NCI-H2227 (cell line): Measurements from ENCODE around the gene MLC1.
"Not testable (repeated sequence)": the region's sequence is repeated elsewhere in the genome, so short reads cannot be mapped to it uniquely, and the experiment has no call there.

Source experiments
- DNase-seq: peaks from one replicate; lab custom pipeline; 2025; ENCODE audit not compliant: unreplicated experiment; lab: John Stamatoyannopoulos, UW

The MLC1 gene

DNA sequence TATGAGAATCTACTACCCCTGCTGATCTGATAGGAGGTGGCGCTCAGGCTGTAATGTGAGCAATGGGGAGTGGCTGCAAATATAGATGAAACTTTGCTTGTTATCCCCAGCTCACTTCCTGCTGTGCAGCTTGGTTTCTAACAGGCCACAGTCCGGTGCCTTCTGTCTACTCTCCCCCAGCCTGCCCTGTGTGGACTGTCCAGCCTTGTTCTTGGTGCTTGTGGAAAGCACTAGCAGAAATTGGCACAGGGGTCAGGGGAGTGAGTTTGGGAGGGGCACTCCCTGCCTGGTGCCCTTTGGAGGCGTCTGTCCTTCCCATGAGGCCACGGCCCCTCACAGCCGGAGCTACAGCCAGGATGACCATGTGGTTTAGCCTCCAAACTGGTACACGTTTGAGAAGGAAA, 18.9 kb upstream of the MLC1 start:
- no peak for DNase-seq

- DNase-seq = no peak
Measured at GRCh38 chr22:50102946-50103345, 17.7 kb upstream of the MLC1 start.

- no peak for DNase-seq
Measured at GRCh38 chr22:50101870-50102565, 16.8 kb upstream of the MLC1 start.

- no peak for DNase-seq
Measured at GRCh38 chr22:50098052-50098451, 12.8 kb upstream of the MLC1 start.

DNA sequence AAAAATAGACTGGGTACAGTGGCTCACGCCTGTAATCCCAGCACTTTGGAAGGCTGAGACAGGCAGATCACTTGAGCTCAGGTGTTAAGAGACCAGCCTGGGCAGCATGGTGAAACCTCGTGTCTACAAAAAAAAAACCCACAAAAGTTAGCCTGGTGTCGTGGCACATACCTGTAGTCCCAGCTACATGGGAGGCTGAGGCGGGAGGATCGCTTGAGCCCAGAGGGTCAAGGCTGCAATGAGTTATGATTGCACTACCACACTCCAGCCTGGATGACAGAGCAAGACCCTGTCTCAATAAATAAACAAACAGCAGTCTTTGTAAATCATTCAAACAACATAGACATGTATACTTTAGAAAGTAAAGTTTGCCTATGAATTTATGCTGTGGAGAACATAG, 7.1 kb upstream of the MLC1 start:
- DNase-seq = no peak

DNA sequence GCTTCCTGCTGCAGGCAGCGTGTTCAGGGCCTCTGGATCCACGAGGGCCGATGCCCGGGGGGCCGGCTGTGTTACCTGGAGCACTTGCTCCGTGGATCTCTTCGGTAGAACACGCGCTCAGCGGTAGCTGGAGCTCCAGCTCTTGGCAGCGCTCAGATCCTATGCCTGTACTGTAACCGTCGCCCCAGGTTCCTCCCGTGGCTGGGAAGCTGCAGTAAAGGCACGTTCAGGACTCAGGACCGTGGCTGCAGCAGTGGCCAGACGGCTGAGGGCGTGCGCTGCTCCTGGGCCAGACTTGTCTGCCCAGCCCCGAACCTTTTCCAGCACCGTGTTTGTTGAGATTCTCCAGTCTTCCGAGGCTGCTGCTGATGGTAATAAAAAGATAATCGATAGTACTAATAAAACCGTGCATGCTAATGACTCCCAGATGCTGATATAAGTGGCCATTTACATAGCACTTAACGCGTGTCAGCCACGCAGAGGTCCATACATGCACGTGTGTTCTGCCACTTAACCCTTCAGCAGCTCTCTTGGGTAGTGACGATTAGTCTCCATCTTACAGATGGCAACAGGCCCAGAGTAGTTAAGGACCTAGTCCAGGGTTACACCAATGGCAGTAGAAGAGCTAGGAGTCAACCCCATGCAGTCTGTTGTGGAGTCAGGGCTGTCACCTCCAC, 6.0 kb upstream of the MLC1 start:
- DNase-seq = no peak

- no peak for DNase-seq
Measured at GRCh38 chr22:50090412-50090714, 5.1 kb upstream of the MLC1 start.

DNA sequence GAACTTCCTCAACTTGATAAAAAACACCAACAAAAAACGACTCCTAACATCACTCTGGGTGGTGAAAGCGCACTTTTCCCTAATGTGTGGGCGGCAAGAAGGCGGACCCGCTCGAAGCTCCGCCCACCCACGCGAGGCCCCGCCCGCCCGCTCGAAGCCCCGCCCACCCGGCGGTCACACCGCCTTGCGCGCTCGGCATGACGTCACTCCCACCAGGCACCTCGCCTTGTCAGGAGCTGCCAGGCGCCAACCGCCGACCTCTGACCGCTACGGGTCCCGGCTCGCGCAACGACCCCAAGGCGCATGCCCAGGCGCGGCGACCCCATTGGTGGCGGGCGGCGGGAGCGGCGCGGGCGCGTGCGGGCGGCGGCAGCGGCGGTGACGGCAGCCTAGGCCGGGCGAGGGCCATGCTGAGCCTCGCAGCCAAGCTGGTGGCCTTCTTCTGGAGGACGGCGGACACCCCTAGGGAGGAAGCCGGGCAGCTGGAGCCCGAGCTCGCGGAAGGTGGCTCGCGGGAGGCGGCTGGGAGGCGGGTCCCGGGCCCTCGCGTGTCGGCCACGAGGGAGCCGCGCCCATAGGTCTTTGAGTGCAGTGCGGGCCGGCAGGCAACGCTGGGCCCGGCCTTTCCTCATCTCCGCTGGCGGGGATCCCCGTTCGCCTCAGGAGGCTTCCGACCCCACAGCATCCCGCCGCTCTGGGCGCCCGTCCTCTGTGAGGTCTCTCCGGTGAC, 4.6 kb upstream of the MLC1 start, which contains the start of gene MOV10L1:
TSS of gene MOV10L1 (plus strand) at position 325 of the 730 bp plus-strand sequence. CDS start at position 408, 83 bp downstream.
- DNase-seq = no peak

DNA sequence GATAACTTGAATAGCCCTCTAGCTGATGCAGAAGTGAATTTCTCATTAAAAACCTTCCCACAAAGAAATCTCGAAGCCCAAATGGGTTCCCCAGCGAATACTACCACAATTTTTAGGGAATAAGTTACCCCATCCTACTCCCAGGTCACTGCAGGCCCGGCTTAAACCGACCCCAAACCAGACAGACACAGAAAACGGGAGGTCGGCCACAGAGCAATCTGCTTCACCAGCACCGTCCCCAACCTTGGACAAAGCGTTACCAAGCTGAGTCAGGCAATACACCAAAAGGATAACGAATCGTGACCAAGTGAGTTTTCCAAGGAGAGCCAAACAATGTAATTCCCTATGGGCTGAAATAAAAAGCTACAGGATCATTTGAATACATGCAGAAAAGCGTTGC, 4.0 kb upstream of the MLC1 start:
- no peak for DNase-seq

GRCh38 chr22:50088096-50088495, 2.9 kb upstream of the MLC1 start:
- no peak for DNase-seq

DNA sequence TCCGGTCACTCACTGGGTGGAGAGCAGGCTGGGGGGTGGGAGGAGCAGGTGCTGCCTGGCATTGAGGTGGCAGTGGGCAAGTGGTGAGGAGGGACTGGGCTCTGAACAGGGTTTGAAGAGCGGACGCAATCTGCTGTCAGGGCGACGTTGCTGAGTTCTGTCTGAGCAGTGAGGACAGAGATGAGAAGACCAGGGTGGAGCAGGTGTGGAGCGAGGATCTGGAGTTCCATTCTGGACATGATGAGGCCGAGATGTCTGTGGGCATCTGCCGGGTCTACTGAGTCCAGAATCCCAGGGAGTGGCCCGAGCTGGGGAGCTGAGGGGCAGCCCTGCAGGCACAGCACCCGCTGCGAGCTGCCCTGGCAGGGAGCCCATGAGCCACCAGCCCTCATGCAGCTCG, 2.4 kb upstream of the MLC1 start:
- no peak for DNase-seq

- not testable (repeated sequence) for DNase-seq
Measured at GRCh38 chr22:50086975-50087374, 1.7 kb upstream of the MLC1 start.

DNA sequence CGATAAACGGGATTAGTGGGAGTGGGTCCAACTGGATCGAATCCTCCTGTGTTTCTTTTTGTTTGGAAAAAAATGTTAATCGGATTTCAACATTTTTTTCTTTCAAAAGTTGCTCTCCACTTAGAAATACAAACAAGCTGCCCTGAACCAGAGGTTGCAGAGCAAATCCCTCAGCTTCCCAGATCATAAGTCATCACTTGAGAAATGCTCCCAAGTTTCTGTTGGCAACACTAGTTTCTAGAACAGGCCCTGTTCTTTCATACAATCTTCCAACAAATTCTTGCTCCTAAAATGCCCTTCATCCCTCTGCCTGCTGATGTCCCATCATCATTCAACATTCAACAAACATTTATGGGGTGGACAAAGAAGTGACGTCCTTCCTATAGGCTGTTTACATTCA, 1.3 kb upstream of the MLC1 start:
- no peak for DNase-seq

DNA sequence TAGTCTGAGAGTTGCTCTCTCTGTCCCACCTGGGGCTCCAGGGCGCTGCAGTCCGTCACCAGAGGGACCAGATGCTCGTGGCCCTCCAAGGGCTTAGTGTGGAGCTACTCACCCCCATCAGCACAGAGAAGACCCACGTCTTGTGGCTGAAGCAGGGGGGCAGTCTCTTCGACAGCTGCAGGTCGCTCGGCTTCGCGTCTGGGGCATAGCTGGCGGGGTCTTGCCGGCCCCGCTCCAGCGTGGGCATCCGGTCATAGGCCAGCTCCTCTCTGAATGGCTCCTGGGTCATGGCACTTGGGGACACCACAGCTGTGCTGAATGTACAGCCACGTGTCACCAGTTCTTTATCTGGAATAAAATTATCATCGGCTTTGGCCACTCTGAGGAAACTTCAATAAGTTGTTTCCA, 608 bp downstream of the MLC1 start:
- no peak for DNase-seq

GRCh38 chr22:50084080-50084477, 1.1 kb downstream of the MLC1 start:
- DNase-seq = no peak

DNA sequence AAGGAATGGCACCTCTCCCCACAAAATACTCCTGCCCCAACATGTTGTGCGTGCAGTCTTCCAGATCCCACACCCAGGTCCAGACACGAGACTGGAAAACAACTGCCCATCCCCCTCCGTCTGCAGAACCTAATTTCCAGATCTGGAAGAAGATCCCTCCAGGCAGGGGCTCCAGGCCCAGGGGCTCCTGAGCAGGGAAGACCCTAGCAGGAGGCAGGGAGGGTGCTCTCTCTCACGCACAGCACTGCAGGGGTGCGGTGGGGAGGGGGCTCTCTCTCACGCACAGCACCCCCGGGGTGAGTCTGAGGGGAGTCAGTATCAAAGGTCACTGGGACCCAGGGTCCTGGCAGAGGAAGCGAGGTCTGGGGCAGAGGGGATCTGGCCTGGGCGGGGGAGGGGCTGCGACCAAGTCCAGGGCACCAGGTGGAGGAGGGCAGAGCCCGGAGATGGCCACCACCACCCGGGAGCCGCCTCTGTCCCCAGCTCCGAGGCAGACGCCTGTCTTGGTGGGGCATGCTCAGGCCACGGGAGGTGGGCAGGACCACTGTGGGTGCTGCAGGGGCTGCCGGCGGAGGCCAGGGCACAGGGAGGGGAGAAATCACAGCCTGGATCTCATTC, 1.7 kb downstream of the MLC1 start:
- DNase-seq = no peak

DNA sequence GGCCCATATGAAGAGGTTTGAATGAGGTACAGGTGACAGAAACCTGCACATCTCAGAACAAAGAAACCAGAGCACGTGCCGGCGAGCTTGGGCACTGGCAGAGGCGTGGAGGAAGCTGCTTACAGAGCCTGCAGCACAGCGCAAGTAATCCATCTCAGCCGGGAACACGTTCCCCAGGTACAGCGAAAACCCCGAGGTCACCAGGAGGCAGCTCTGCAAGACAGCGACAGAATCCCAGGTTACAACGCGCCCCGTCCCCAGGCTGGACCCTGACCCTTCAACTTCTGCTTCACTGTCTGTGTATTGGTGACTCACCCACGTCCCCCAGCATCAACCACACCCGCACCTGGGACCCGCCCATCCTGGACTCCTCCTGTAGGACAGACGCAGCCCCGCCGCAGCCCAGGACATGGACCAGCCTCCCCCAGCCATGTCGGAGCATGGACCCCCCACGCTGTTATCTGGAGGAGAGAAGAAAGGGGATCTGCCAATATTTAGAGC, 2.2 kb downstream of the MLC1 start:
- no peak for DNase-seq

DNA sequence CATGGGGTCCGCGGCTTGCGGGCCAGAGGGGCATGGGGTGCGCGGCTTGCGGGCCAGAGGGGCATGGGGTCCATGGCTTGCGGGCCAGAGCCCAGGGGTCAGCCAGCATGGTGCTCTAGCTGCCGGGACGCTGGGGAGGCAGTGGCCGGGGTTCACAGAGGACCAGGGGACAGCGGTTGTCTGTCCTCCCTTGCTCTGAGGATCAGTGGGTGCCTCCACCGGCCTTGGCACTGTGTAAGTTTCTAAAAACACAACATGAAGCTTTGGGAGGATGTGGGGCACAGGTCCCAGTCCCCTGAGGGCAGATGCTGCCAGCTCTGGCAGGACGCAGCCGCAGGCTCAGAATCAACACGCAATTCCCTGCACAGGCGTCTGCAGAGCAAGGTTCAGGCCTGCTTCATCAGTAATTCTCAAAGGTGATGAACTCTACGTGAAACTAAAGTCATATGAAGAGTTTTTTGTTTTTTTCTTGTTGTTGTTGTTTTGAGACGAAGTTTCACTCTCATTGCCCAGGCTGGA, 3.0 kb downstream of the MLC1 start:
- DNase-seq = no peak

DNA sequence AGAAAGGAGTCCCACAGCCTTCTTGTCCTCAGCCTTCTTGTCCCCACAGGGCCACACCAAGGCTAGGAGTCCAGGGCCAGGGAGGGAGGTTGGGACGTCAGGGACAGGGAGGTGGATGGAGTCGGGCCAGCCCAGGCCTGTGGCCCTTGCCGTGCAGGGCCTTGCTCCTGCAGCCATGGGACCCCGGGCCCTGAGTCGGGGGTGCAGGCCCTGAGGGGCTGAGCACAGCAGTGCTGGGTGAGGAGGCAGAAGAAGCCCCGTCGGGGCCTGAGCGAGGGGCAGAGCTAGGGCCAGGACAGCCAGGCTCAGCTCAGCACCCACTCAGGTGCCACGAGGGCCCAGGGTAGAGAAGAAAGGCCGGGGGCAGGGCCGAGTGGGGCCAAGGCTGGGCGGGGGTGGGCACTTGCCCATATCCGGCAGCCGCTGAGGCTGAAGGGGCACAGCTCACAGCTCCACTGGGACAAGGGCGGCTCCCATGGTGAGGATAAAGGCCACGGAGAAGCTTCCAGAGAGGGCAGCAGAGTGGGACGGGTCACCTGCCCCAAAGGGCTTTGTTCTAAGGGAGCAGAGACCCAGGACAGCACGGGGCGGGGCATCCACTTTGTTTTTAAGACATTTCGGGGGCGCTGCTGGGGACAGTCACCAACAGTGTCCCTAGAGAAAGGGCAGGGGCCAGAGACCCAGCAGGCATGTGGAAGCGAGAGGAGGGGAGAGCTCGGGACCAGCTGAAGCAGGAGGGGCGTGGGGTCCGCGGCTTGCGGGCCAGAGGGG, 3.6 kb downstream of the MLC1 start:
- DNase-seq = no peak

DNA sequence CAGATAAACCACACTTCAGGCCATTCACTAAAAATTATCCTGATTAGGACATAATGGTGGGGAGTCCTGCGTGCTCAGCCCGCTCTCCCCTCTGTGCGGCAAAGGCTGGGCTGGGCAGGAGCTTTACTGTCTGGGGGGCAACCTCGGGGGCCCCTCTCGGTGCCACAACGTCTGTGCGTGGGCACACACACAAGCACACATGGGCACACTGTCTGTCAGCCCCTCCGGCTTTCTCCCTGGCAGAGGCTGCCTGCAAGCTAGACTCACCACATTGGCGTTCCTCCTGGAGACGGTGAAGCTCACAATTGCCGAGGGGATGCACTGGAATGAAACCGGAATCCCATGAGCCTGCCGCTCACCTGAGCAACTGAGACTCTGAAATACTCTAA, 5.2 kb downstream of the MLC1 start:
- DNase-seq = no peak

GRCh38 chr22:50078761-50079160, 6.5 kb downstream of the MLC1 start:
- no peak for DNase-seq
